PC-9 (cell line): ENCODE results near the gene INMT. TPM values are rescaled to one million over a fixed set of nuclear protein-coding genes. Genes with fewer than 3 reads are reported as not detected.

Experiments
- BruUV-seq: library from RNA; stranded (reverse); fragments of 400-500 nt; replicated peaks from 2 replicates; lab custom pipeline; 2021; lab: Mats Ljungman, UMichigan
- CTCF ChIA-PET: fragments of 300-600 bp; sonication (Branson Sonifier 250); formaldehyde crosslinking; loops from one replicate; lab custom pipeline; 2022; ENCODE audit warnings: antibody characterized with exemption; lab: Charles Lee
- POLR2A ChIA-PET: fragments of 300-600 bp; sonication (Branson Sonifier 250); formaldehyde crosslinking; loops from one replicate; lab custom pipeline; 2022; ENCODE audit warnings: antibody characterized with exemption; ENCODE audit not compliant: unreplicated experiment; lab: Charles Lee
- DNase-seq, 2 experiments: peaks; one replicate each; pipeline versions ENCODE4 v3.0.0 to v3.0.0-alpha.2; 2015 to 2022; ENCODE audit warnings: mixed read lengths in 1 of 2
- H2AFZ ChIP-seq: fragments of 200-600 bp; sonication (generic); 2 replicates; pipeline ENCODE4 v1.8.1; 2017; ENCODE audit warnings: antibody characterized with exemption
- H3F3A ChIP-seq: fragments of 200-600 bp; sonication (generic); 2 replicates; pipeline ENCODE4 v1.8.1; 2017; ENCODE audit warnings: antibody characterized with exemption, mild to moderate bottlenecking, low read depth; ENCODE audit not compliant: insufficient read depth
- H3K27ac ChIP-seq: fragments of 200-600 bp; sonication (generic); 2 replicates; pipeline ENCODE4 v1.6.1; 2016; ENCODE audit warnings: mixed run types
- H3K27me3 ChIP-seq: fragments of 200-600 bp; sonication (generic); 2 replicates; pipeline ENCODE4 v1.6.1; 2016; ENCODE audit warnings: low read depth, mixed run types; ENCODE audit not compliant: insufficient read depth
- H3K36me3 ChIP-seq: fragments of 200-600 bp; sonication (generic); 2 replicates; pipeline ENCODE4 v1.6.1; 2016; ENCODE audit warnings: low read depth, mixed run types
- H3K4me1 ChIP-seq: fragments of 200-600 bp; sonication (generic); replicated peaks from 2 replicates; pipeline ENCODE4 v1.6.1; 2016; ENCODE audit warnings: mixed run types; ENCODE audit not compliant: insufficient read depth
- H3K4me2 ChIP-seq: fragments of 200-600 bp; sonication (generic); 2 replicates; pipeline ENCODE4 v1.6.1; 2017; ENCODE audit warnings: mixed run types
- H3K4me3 ChIP-seq: fragments of 200-600 bp; sonication (generic); 2 replicates; pipeline ENCODE4 v1.6.1; 2016; ENCODE audit warnings: mixed run types
- H3K79me2 ChIP-seq: fragments of 200-600 bp; sonication (generic); 2 replicates; pipeline ENCODE4 v1.6.1; 2017; ENCODE audit warnings: low read depth, mixed run types
- H3K9me2 ChIP-seq: fragments of 200-600 bp; sonication (generic); 2 replicates; pipeline ENCODE4 v1.8.1; 2017; ENCODE audit warnings: mild to moderate bottlenecking; ENCODE audit not compliant: insufficient read depth
- H3K9me3 ChIP-seq: fragments of 200-600 bp; sonication (generic); 2 replicates; pipeline ENCODE4 v1.8.1; 2016; ENCODE audit warnings: low read depth; ENCODE audit not compliant: insufficient read depth
- H4K20me1 ChIP-seq: fragments of 200-600 bp; sonication (generic); 2 replicates; pipeline ENCODE4 v1.8.1; 2017; ENCODE audit not compliant: insufficient read depth
- CTCF ChIP-seq: fragments of 200-600 bp; sonication (generic); conservative IDR thresholded peaks from 2 replicates; pipeline ENCODE4 v1.6.1; 2017; ENCODE audit warnings: mixed run types, antibody characterized with exemption, mild to moderate bottlenecking, moderate library complexity
- EZH2 ChIP-seq: fragments of 200-600 bp; sonication (generic); IDR thresholded peaks from 2 replicates; pipeline ENCODE4 v1.8.0; 2017; ENCODE audit warnings: antibody characterized with exemption, low read depth
- intact Hi-C: fragments of 100-400 bp; cut with micrococcal nuclease; formaldehyde crosslinking; loops from one replicate; pipeline ENCODE4 v1.10.0; 2022; ENCODE audit not compliant: unreplicated experiment
- total RNA-seq: library from RNA; stranded (reverse); gene quantifications from 2 replicates; pipeline ENCODE4 v1.2.3, GENCODE V29; 2021

Gene INMT
- total RNA-seq, 1 experiment from 2014 or later, result not detected

DNA sequence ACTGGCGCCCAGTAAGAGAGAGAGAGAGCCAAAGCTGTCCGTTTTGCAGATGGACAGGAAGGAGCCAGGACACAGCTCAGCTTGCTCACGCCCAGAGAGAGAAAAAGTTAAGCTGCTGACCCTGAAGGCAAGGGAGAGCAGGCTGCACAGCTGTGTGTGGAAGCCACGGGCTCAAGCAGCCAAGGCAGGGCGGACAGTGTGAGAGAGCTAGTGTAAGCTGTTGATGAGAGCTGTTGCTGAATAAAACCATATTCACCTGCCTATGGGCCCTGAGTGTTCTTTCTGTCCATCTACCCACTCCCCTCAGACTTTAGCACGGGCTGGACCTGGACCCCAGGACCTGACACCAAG, 5.4 kb downstream of the INMT start:
- intact Hi-C loops, result no loop called here
- CTCF ChIA-PET, result no interaction called here
- no peaks in the 10 kb centered on the region for H3K36me3 ChIP-seq

GRCh38 chr7:30760514-30761213, 8.7 kb downstream of the INMT start:
- Histone ChIP-seq H3K36me3 (no peaks in the 10 kb centered on the region), H3K4me3 (no peak overlapping the region), H3K4me2 (no peak overlapping the region), H3K27ac (no peak overlapping the region), H3K4me1 (no peaks in the 10 kb centered on the region), H2AFZ (no peak overlapping the region), H4K20me1 (no peaks in the 10 kb centered on the region), H3K27me3 (peaks cover 73% of the 10 kb centered on the region), H3K9me3 (no peaks in the 10 kb centered on the region), H3K9me2 (no peaks in the 10 kb centered on the region), H3F3A (no peaks in the 10 kb centered on the region), H3K79me2 (no peaks in the 10 kb centered on the region)
- CTCF ChIA-PET, result no interaction called here
- intact Hi-C loops, result no loop called here
- no TSS peak for BruUV-seq
- POLR2A ChIA-PET, result no interaction called here
- TF ChIP-seq CTCF (no peak), EZH2 (no peak)
- no peak for DNase-seq

More for the DNA sequence above, 5.4 kb downstream of the INMT start:
- no peak overlapping the region for H2AFZ ChIP-seq
- H3K9me3 ChIP-seq, result no peaks in the 10 kb centered on the region
- no peaks in the 10 kb centered on the region for H3K79me2 ChIP-seq
- H3K4me1 ChIP-seq, result no peaks in the 10 kb centered on the region
- no peaks in the 10 kb centered on the region for H4K20me1 ChIP-seq
- no peak overlapping the region for H3K4me3 ChIP-seq
- DNase-seq, result no peak
- POLR2A ChIA-PET, result no interaction called here
- no peaks in the 10 kb centered on the region for H3F3A ChIP-seq
- no peaks in the 10 kb centered on the region for H3K9me2 ChIP-seq
- BruUV-seq, result no TSS peak
- no peak overlapping the region for H3K4me2 ChIP-seq
- H3K27me3 ChIP-seq, result peaks cover 84% of the 10 kb centered on the region
- no peak overlapping the region for H3K27ac ChIP-seq
- no peak for TF ChIP-seq CTCF
- no peak for TF ChIP-seq EZH2

- no TSS peak for BruUV-seq
Observed at GRCh38 chr7:30761214-30762156, 9.6 kb downstream of the INMT start.

More at GRCh38 chr7:30761214-30762156, 9.6 kb downstream of the INMT start:
- Histone ChIP-seq H3K4me1 (no peaks in the 10 kb centered on the region), H4K20me1 (no peaks in the 10 kb centered on the region), H3K4me2 (no peak overlapping the region), H3K9me3 (no peaks in the 10 kb centered on the region), H3K9me2 (no peaks in the 10 kb centered on the region), H3K4me3 (no peak overlapping the region), H3K27ac (no peak overlapping the region), H3K27me3 (peaks cover 72% of the 10 kb centered on the region), H3K79me2 (no peaks in the 10 kb centered on the region), H3K36me3 (no peaks in the 10 kb centered on the region), H2AFZ (no peak overlapping the region), H3F3A (no peaks in the 10 kb centered on the region)
- ChIA-PET POLR2A (no interaction called here), CTCF (no interaction called here)
- intact Hi-C loops, result no loop called here
- no peak for DNase-seq
- TF ChIP-seq EZH2 (no peak), CTCF (no peak)
